MCF 10A (cell line): ENCODE measurements around the gene NEURL1B. TPM values are rescaled to one million over a fixed set of nuclear protein-coding genes. Genes with fewer than 3 reads are reported as not detected.

Source experiments
- BruUV-seq: library from RNA; stranded (reverse); fragments of 400-500 nt; replicated peaks from 2 replicates; lab custom pipeline; 2021; lab: Mats Ljungman, UMichigan
- CTCF ChIA-PET: fragments of 300-600 bp; sonication (Branson Sonifier 250); formaldehyde crosslinking; extraction: SDS; loops from one replicate; lab custom pipeline; 2021; ENCODE audit warnings: antibody characterized with exemption, inconsistent platforms; lab: Yijun Ruan, JAX
- POLR2A ChIA-PET: fragments of 300-600, 350-650 bp; sonication (Branson Sonifier 250); formaldehyde crosslinking; extraction: SDS; loops from one replicate; lab custom pipeline; 2020; ENCODE audit warnings: antibody characterized with exemption, inconsistent platforms; lab: Yijun Ruan, JAX
- DNase-seq: peaks from one replicate; pipeline ENCODE4 v3.0.0-alpha.2; 2018; ENCODE audit not compliant: unreplicated experiment
- H3K27ac Mint-ChIP-seq: one replicate; pipeline ENCODE4 v1.8.0; 2022; ENCODE audit warnings: mild to moderate bottlenecking, low read depth, mixed read lengths; ENCODE audit not compliant: unreplicated experiment
- H3K27me3 Mint-ChIP-seq: one replicate; pipeline ENCODE4 v1.8.0; 2022; ENCODE audit warnings: mixed read lengths; ENCODE audit not compliant: insufficient read depth, unreplicated experiment
- H3K36me3 Mint-ChIP-seq: one replicate; pipeline ENCODE4 v1.8.0; 2022; ENCODE audit warnings: mild to moderate bottlenecking, moderate library complexity, mixed read lengths; ENCODE audit not compliant: insufficient read depth, unreplicated experiment
- H3K4me1 Mint-ChIP-seq: one replicate; pipeline ENCODE4 v1.8.0; 2022; ENCODE audit warnings: mixed read lengths; ENCODE audit not compliant: insufficient read depth, unreplicated experiment
- H3K4me3 Mint-ChIP-seq: one replicate; pipeline ENCODE4 v1.8.0; 2022; ENCODE audit warnings: mild to moderate bottlenecking, moderate library complexity, mixed read lengths; ENCODE audit not compliant: unreplicated experiment
- H3K9me3 Mint-ChIP-seq: one replicate; pipeline ENCODE4 v1.8.0; 2022; ENCODE audit warnings: mixed read lengths; ENCODE audit not compliant: unreplicated experiment
- CTCF ChIP-seq: fragments of 200-600 bp; IDR thresholded peaks from one replicate; pipeline ENCODE4 v1.8.0; 2022; ENCODE audit warnings: antibody characterized with exemption, mild to moderate bottlenecking; ENCODE audit not compliant: unreplicated experiment
- intact Hi-C: fragments of 100-400 bp; cut with micrococcal nuclease; formaldehyde crosslinking; loops from 2 replicates; pipeline ENCODE4 v1.14.1; 2022
- total RNA-seq: library from RNA; stranded (reverse); gene quantifications from 2 replicates; pipeline ENCODE4 v1.2.3, GENCODE V29; 2022

NEURL1B gene
- total RNA-seq, 1 experiment from 2014 or later: 7.6 TPM

DNA sequence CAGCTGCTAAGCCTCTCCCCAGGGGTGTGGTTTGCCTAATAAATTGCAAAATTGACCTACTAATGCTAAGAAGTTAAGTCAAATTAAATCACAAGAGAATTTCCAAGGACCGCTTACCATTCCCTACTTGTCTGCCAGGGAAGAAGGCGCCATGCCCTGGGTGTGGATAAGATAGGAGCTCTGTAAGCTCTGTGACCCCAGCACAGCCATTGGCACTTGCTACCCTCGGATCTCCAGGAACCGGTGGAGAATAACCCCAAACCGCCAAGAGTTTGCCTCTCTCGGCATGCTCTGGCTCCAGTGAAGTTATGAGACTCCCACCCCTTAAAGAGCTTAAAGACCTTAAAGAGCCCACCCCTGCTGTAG, 58.9 kb downstream of the NEURL1B start:
- H3K27ac Mint-ChIP-seq: no peak overlapping the region
- peaks cover 14% of the 10 kb centered on the region for H3K27me3 Mint-ChIP-seq
- H3K4me1 Mint-ChIP-seq: peaks cover 17% of the 10 kb centered on the region
- CTCF ChIA-PET: interaction anchor here (0.6 to 17.0 kb wide), 12 partner anchors 9 to 659 kb away, joined by 3 to 452 read pairs (median 4); no protein-coding TSS in a partner anchor
- no peak overlapping the region for H3K4me3 Mint-ChIP-seq
- H3K36me3 Mint-ChIP-seq: no peaks in the 10 kb centered on the region
- intact Hi-C loops: loop anchor here (10.0 kb wide), 1 partner anchor 1275 kb away; no protein-coding TSS in a partner anchor
- no peak for DNase-seq
- H3K9me3 Mint-ChIP-seq: no peaks in the 10 kb centered on the region
- BruUV-seq: no TSS peak
- TF ChIP-seq CTCF: no peak
- POLR2A ChIA-PET: interaction anchor here (1.1 kb wide), 1 partner anchor 247 kb away, joined by 4 read pairs; no protein-coding TSS in a partner anchor

- ChIA-PET CTCF (interaction anchor here (0.6 to 17.0 kb wide), 18 partner anchors 8 to 660 kb away, joined by 3 to 452 read pairs (median 4); no protein-coding TSS in a partner anchor), POLR2A (interaction anchor here (0.6 to 1.2 kb wide), 3 partner anchors 58 to 248 kb away, joined by 3 to 6 read pairs (median 4); no protein-coding TSS in a partner anchor)
- Mint-ChIP-seq H3K27ac (no peak overlapping the region), H3K4me1 (peaks cover 17% of the 10 kb centered on the region), H3K4me3 (no peak overlapping the region), H3K9me3 (no peaks in the 10 kb centered on the region), H3K27me3 (peaks cover 14% of the 10 kb centered on the region), H3K36me3 (no peaks in the 10 kb centered on the region)
- TF ChIP-seq CTCF: no peak
- no TSS peak for BruUV-seq
- intact Hi-C loops: loop anchor here (10.0 kb wide), 1 partner anchor 1274 kb away; no protein-coding TSS in a partner anchor
- DNase-seq: no peak
Measured at GRCh38 chr5:172700365-172701290, 59.6 kb downstream of the NEURL1B start.

- POLR2A ChIA-PET: interaction anchor here (1.2 kb wide), 1 partner anchor 168 kb away, joined by 6 read pairs; no protein-coding TSS in a partner anchor
- CTCF ChIA-PET: interaction anchor here (0.5 to 17.0 kb wide), 6 partner anchors 8 to 807 kb away, joined by 3 to 452 read pairs (median 4); no protein-coding TSS in a partner anchor
- Mint-ChIP-seq H3K4me1 (peaks cover 17% of the 10 kb centered on the region), H3K9me3 (no peaks in the 10 kb centered on the region), H3K27me3 (peaks cover 14% of the 10 kb centered on the region), H3K36me3 (no peaks in the 10 kb centered on the region), H3K27ac (no peak overlapping the region), H3K4me3 (no peak overlapping the region)
- no peak for TF ChIP-seq CTCF
- BruUV-seq: no TSS peak
- no peak for DNase-seq
- intact Hi-C loops: loop anchor here (10.0 kb wide), 1 partner anchor 1274 kb away; no protein-coding TSS in a partner anchor
Measured at GRCh38 chr5:172701291-172701656, 60.2 kb downstream of the NEURL1B start.

DNA sequence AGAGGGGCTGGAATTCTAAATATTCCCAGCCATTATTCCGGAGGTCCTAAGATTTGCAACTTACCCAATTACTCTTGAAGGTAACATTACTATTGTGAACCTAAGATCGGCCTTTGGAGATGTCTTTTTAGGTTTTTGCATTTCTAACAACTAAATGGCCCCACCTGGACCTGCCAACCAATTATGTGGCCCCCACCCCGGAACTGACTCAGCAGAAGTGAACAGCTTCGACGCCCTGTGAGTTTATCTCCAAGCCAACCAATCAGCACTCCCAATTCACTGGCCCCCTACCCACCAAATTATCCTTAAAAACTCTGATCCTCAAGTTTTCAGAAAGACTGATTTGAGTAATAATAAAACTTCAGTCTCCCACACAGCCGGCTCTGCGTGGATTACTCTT, 62.9 kb downstream of the NEURL1B start:
- no TSS peak for BruUV-seq
- Mint-ChIP-seq H3K36me3 (no peaks in the 10 kb centered on the region), H3K9me3 (no peaks in the 10 kb centered on the region), H3K27ac (no peak overlapping the region), H3K4me3 (no peak overlapping the region), H3K4me1 (peaks cover 15% of the 10 kb centered on the region), H3K27me3 (peaks cover 14% of the 10 kb centered on the region)
- POLR2A ChIA-PET: interaction anchor here (0.6 kb wide), 1 partner anchor 9 kb away, joined by 3 read pairs; no protein-coding TSS in a partner anchor
- TF ChIP-seq CTCF: no peak
- intact Hi-C loops: loop anchor here (10.0 kb wide), 1 partner anchor 1271 kb away; no protein-coding TSS in a partner anchor
- no peak for DNase-seq
- CTCF ChIA-PET: interaction anchor here (1.0 to 17.0 kb wide), 4 partner anchors 9 to 235 kb away, joined by 3 to 604 read pairs (median 232); no protein-coding TSS in a partner anchor
